Panc1 (cell line): Measurements from ENCODE around the gene BICRA. TPM values are rescaled to one million over a fixed set of nuclear protein-coding genes. Genes with fewer than 3 reads are reported as not detected.

Experiments
- ATAC-seq: fragments of 200-7000 bp; cut with Tn5 transposase; 2 replicates; pipeline ENCODE4 v1.9.1; 2020; ENCODE audit warnings: mild to moderate bottlenecking, moderate library complexity
- BruUV-seq: library from RNA; stranded (reverse); fragments of 400-500 nt; replicated peaks from 2 replicates; lab custom pipeline; 2021; lab: Mats Ljungman, UMichigan
- CTCF ChIA-PET: fragments of 300-600 bp; sonication (Branson Sonifier 250); formaldehyde crosslinking; loops from one replicate; lab custom pipeline; 2022; ENCODE audit warnings: antibody characterized with exemption; lab: Charles Lee
- POLR2A ChIA-PET: fragments of 300-600 bp; sonication (Branson Sonifier 250); formaldehyde crosslinking; loops from one replicate; lab custom pipeline; 2022; ENCODE audit warnings: antibody characterized with exemption; lab: Charles Lee
- DNase-seq: peaks from one replicate; pipeline ENCODE4 v3.0.0-alpha.2; 2010; ENCODE audit warnings: low read depth, low spot score
- H3K27ac ChIP-seq: 2 replicates; pipeline ENCODE4 v1.5.1; 2011; ENCODE audit warnings: mild to moderate bottlenecking, low read length, inconsistent platforms
- H3K27me3 ChIP-seq: fragments of 200-500 bp; sonication (Bioruptor generic); 2 replicates; pipeline ENCODE4 v1.6.0; 2014; ENCODE audit warnings: low read length, inconsistent platforms; ENCODE audit not compliant: control insufficient read depth, insufficient read depth
- H3K36me3 ChIP-seq: fragments of 200-500 bp; sonication (Bioruptor generic); 2 replicates; pipeline ENCODE4 v1.5.1; 2014; ENCODE audit warnings: inconsistent platforms, mild to moderate bottlenecking, low read length, moderate library complexity; ENCODE audit not compliant: control insufficient read depth, insufficient read depth
- H3K4me1 ChIP-seq: 2 replicates; pipeline ENCODE4 v1.5.1; 2011; ENCODE audit warnings: inconsistent platforms, mild to moderate bottlenecking, low read length, moderate library complexity; ENCODE audit not compliant: control insufficient read depth, insufficient read depth
- H3K4me3 ChIP-seq, 2 experiments: 2 replicates each; pipeline ENCODE4 v1.5.1; 2011 to 2012; ENCODE audit warnings: low read depth in 2 of 2, low read length in 2 of 2, mild to moderate bottlenecking in 2 of 2, inconsistent platforms in 1 of 2, moderate library complexity in 1 of 2
- H3K9me3 ChIP-seq: fragments of 200-500 bp; sonication (Bioruptor generic); 2 replicates; pipeline ENCODE4 v1.5.1; 2014; ENCODE audit warnings: low read depth, mild to moderate bottlenecking, inconsistent platforms, low read length, moderate library complexity; ENCODE audit not compliant: control insufficient read depth, insufficient read depth
- CTCF ChIP-seq: fragments of 450-650 bp; IDR thresholded peaks from 2 replicates; pipeline ENCODE4 v1.5.1; 2017; ENCODE audit warnings: mild to moderate bottlenecking
- POLR2AphosphoS5 ChIP-seq: IDR thresholded peaks from 2 replicates; pipeline ENCODE4 v1.6.1; 2012; ENCODE audit warnings: mild to moderate bottlenecking, low read depth, low read length, moderate library complexity
- REST ChIP-seq, 2 experiments: IDR thresholded peaks; 2 replicates each; pipeline ENCODE4 v1.6.1; 2011 to 2012; ENCODE audit warnings: low read depth in 2 of 2, control low read depth in 1 of 2, low read length in 1 of 2, mild to moderate bottlenecking in 1 of 2, moderate library complexity in 1 of 2; ENCODE audit not compliant: insufficient read depth in 1 of 2
- SIN3A ChIP-seq: IDR thresholded peaks from 2 replicates; pipeline ENCODE4 v1.6.1; 2012; ENCODE audit warnings: low read depth, mild to moderate bottlenecking, low read length, moderate library complexity, borderline replicate concordance; ENCODE audit not compliant: insufficient read depth
- TCF7L2 ChIP-seq: IDR thresholded peaks from 2 replicates; pipeline ENCODE4 v1.6.1; 2011; ENCODE audit warnings: mild to moderate bottlenecking, low read depth, low read length, inconsistent platforms
- in situ Hi-C: cut with HindIII; loops from 2 replicates; pipeline ENCODE4 v1.10.0; 2016; ENCODE audit warnings: low sequenced_read_pairs, low pct_unique_long_range_greater_than_20kb
- intact Hi-C: fragments of 100-400 bp; cut with micrococcal nuclease; formaldehyde crosslinking; loops from one replicate; pipeline ENCODE4 v1.10.0; 2022; ENCODE audit not compliant: unreplicated experiment
- total RNA-seq: library from RNA; stranded (reverse); gene quantifications from one replicate; pipeline ENCODE4 v1.2.1, GENCODE V29; 2021; ENCODE audit not compliant: unreplicated experiment

BICRA gene
- total RNA-seq, 1 experiment from 2014 or later, result 13.7 TPM

GRCh38 chr19:47675271-47675670 is 66.3 kb downstream of the BICRA start:
- H3K4me3 ChIP-seq, result no peak overlapping the region
- no peaks in the 10 kb centered on the region for H3K4me1 ChIP-seq
- ChIA-PET POLR2A (no interaction called here), CTCF (no interaction called here)
- H3K36me3 ChIP-seq, result no peaks in the 10 kb centered on the region
- no TSS peak for BruUV-seq
- intact Hi-C loops (no loop called here), in situ Hi-C loops (no loop called here)
- ATAC-seq (no peak), DNase-seq (no peak)
- TF ChIP-seq TCF7L2 (no peak), SIN3A (no peak), CTCF (no peak), POLR2AphosphoS5 (no peak), REST (IDR thresholded peaks at IDR 0.05; ENCODE audit: insufficient read depth in 1 of 2, low read depth in 2 of 2, low read length in 1 of 2) (no peak)
- H3K9me3 ChIP-seq, result no peaks in the 10 kb centered on the region
- H3K27ac ChIP-seq, result no peak overlapping the region
- H3K27me3 ChIP-seq, result no peaks in the 10 kb centered on the region

GRCh38 chr19:47675859-47676258 is 66.9 kb downstream of the BICRA start:
- no peak for ATAC-seq
- no peak for TF ChIP-seq REST (IDR thresholded peaks at IDR 0.05; ENCODE audit: insufficient read depth in 1 of 2, low read depth in 2 of 2, low read length in 1 of 2)
- no peak for TF ChIP-seq TCF7L2
- TF ChIP-seq SIN3A, result no peak
- TF ChIP-seq CTCF, result no peak
- no peak for TF ChIP-seq POLR2AphosphoS5
- CTCF ChIA-PET, result interaction anchor here (0.6 kb wide), 1 partner anchor 128 kb away, joined by 5 read pairs; no protein-coding TSS in a partner anchor

More at GRCh38 chr19:47675859-47676258, 66.9 kb downstream of the BICRA start:
- Histone ChIP-seq H3K27me3 (no peaks in the 10 kb centered on the region), H3K4me3 (no peak overlapping the region), H3K9me3 (no peaks in the 10 kb centered on the region), H3K27ac (no peak overlapping the region), H3K36me3 (no peaks in the 10 kb centered on the region), H3K4me1 (no peaks in the 10 kb centered on the region)
- DNase-seq, result no peak
- no TSS peak for BruUV-seq
- in situ Hi-C loops (no loop called here), intact Hi-C loops (no loop called here)
- POLR2A ChIA-PET, result no interaction called here
